GM23338 (cell line): ENCODE data around the gene RAB9B. TPM values are rescaled to one million over a fixed set of nuclear protein-coding genes. Genes with fewer than 3 reads are reported as not detected.
"Not testable (repeated sequence)": the region's sequence is repeated elsewhere in the genome, so short reads cannot be mapped to it uniquely, and the experiment has no call there.

Source experiments
- ATAC-seq: fragments of 200-7000 bp; cut with Tn5 transposase; 3 replicates; pipeline ENCODE4 v1.9.1; 2020
- DNase-seq: peaks from one replicate; pipeline ENCODE4 v3.0.0-alpha.2; 2015; ENCODE audit warnings: low spot score
- H2AFZ ChIP-seq: fragments of 200-600 bp; sonication (generic); 2 replicates; pipeline ENCODE4 v1.8.0; 2016; ENCODE audit warnings: antibody characterized with exemption, mild to moderate bottlenecking, moderate library complexity
- H3F3A ChIP-seq: fragments of 200-600 bp; sonication (generic); replicated peaks from 2 replicates; pipeline ENCODE4 v1.8.0; 2017; ENCODE audit warnings: antibody characterized with exemption, mixed run types, low read depth
- H3K27ac ChIP-seq: fragments of 200-600 bp; sonication (generic); 2 replicates; pipeline ENCODE4 v1.6.1; 2016; ENCODE audit warnings: low read depth
- H3K27me3 ChIP-seq: fragments of 200-600 bp; sonication (generic); 2 replicates; pipeline ENCODE4 v1.8.0; 2016; ENCODE audit warnings: mild to moderate bottlenecking, mixed run types, moderate library complexity; ENCODE audit not compliant: insufficient read depth
- H3K36me3 ChIP-seq: fragments of 200-600 bp; sonication (generic); 2 replicates; pipeline ENCODE4 v1.8.0; 2016; ENCODE audit warnings: mild to moderate bottlenecking; ENCODE audit not compliant: insufficient read depth
- H3K4me1 ChIP-seq: fragments of 200-600 bp; sonication (generic); 2 replicates; pipeline ENCODE4 v1.8.0; 2016; ENCODE audit warnings: mild to moderate bottlenecking, moderate library complexity; ENCODE audit not compliant: insufficient read depth
- H3K4me2 ChIP-seq: fragments of 200-600 bp; sonication (generic); 2 replicates; pipeline ENCODE4 v1.7.1; 2017; ENCODE audit warnings: mixed run types
- H3K4me3 ChIP-seq: fragments of 200-600 bp; sonication (generic); 2 replicates; pipeline ENCODE4 v1.6.1; 2016; ENCODE audit warnings: mixed run types
- H3K79me2 ChIP-seq: fragments of 200-600 bp; sonication (generic); replicated peaks from 2 replicates; pipeline ENCODE4 v1.8.0; 2017; ENCODE audit warnings: mild to moderate bottlenecking; ENCODE audit not compliant: insufficient read depth
- H3K9me2 ChIP-seq: fragments of 200-600 bp; sonication (generic); 2 replicates; pipeline ENCODE4 v1.8.0; 2017; ENCODE audit not compliant: insufficient read depth
- H4K20me1 ChIP-seq: fragments of 200-600 bp; sonication (generic); replicated peaks from 2 replicates; pipeline ENCODE4 v1.8.0; 2017; ENCODE audit warnings: mild to moderate bottlenecking; ENCODE audit not compliant: insufficient read depth
- H3K27ac Mint-ChIP-seq: 2 replicates; pipeline ENCODE4 v1.8.0; 2020; ENCODE audit warnings: inconsistent platforms, mild to moderate bottlenecking, moderate library complexity, mixed read lengths
- H3K27me3 Mint-ChIP-seq: 3 replicates; pipeline ENCODE4 v1.8.0; 2022; ENCODE audit warnings: low read depth, mild to moderate bottlenecking, moderate library complexity, mixed read lengths, inconsistent platforms; ENCODE audit not compliant: insufficient read depth, poor library complexity
- H3K36me3 Mint-ChIP-seq: 3 replicates; pipeline ENCODE4 v1.8.0; 2021; ENCODE audit warnings: low read depth, mild to moderate bottlenecking, inconsistent platforms, moderate library complexity, mixed read lengths
- H3K4me1 Mint-ChIP-seq: 3 replicates; pipeline ENCODE4 v1.8.0; 2020; ENCODE audit warnings: mild to moderate bottlenecking, inconsistent platforms, mixed read lengths
- H3K4me3 Mint-ChIP-seq: 3 replicates; pipeline ENCODE4 v1.8.0; 2021; ENCODE audit warnings: moderate library complexity, mild to moderate bottlenecking, inconsistent platforms, mixed read lengths
- H3K9me3 Mint-ChIP-seq: 3 replicates; pipeline ENCODE4 v1.8.0; 2020; ENCODE audit warnings: moderate library complexity, mild to moderate bottlenecking, inconsistent platforms, mixed read lengths
- JUNB ChIP-seq: IDR thresholded peaks from one replicate; pipeline ENCODE4 v1.6.1; 2016; ENCODE audit warnings: antibody characterized with exemption; ENCODE audit not compliant: unreplicated experiment
- NANOG ChIP-seq: IDR thresholded peaks from 2 replicates; pipeline ENCODE4 v1.6.1; 2016; ENCODE audit warnings: antibody characterized with exemption, borderline replicate concordance
- REST ChIP-seq: IDR thresholded peaks from one replicate; pipeline ENCODE4 v1.6.1; 2018; ENCODE audit warnings: antibody characterized with exemption; ENCODE audit not compliant: unreplicated experiment
- STAT1 ChIP-seq: IDR thresholded peaks from one replicate; pipeline ENCODE4 v1.6.1; 2016; ENCODE audit warnings: antibody characterized with exemption; ENCODE audit not compliant: unreplicated experiment
- ZNF331 ChIP-seq: fragments of 250-450 bp; sonication (Bioruptor Pico); IDR thresholded peaks from 2 replicates; pipeline ENCODE4 v1.5.0; 2020; ENCODE audit warnings: low read depth, mild to moderate bottlenecking, moderate library complexity
- polyA plus RNA-seq: library from polyadenylated mRNA; unstranded; fragments of >200 nt; fragmentation: Nextera tagmentation; extraction: Ambion mirVana; gene quantifications from 2 replicates; pipeline ENCODE4 v1.2.1, GENCODE V29; 2016
- total RNA-seq: library from RNA; depleted of rRNA; stranded (reverse); fragments of >200 nt; shearing (Covaris generic); gene quantifications from 2 replicates; pipeline ENCODE4 v1.2.3, GENCODE V29; 2014

Gene RAB9B
- total and polyA plus RNA-seq, 2 experiments from 2014 or later: 0.24 to 0.28 TPM

GRCh38 chrX:103825881-103826280 is 6.2 kb downstream of the RAB9B start:
- H3K9me2 ChIP-seq: no peaks in the 10 kb centered on the region
- no peak for TF ChIP-seq REST
- TF ChIP-seq JUNB: no peak
- TF ChIP-seq STAT1: no peak
- no peak for TF ChIP-seq NANOG
- no peak overlapping the region for H2AFZ ChIP-seq
- no peak for ATAC-seq
- H3K36me3 Mint-ChIP-seq: no peaks in the 10 kb centered on the region
- H3K27ac ChIP-seq: no peak overlapping the region
- H3K27ac Mint-ChIP-seq: no peak overlapping the region
- no peaks in the 10 kb centered on the region for H3F3A ChIP-seq
- peaks cover 9% of the 10 kb centered on the region; the same call in 1 of the 2 replicates for H3K27me3 ChIP-seq
- no peak overlapping the region for H3K4me3 ChIP-seq
- no peak for DNase-seq
- no peak overlapping the region for H3K4me2 ChIP-seq
- no peaks in the 10 kb centered on the region; the same call in 2 of the 3 replicates for H3K4me1 Mint-ChIP-seq
- H3K4me1 ChIP-seq: no peaks in the 10 kb centered on the region
- no peaks in the 10 kb centered on the region for H3K79me2 ChIP-seq
- H3K36me3 ChIP-seq: no peaks in the 10 kb centered on the region
- peaks cover 2% of the 10 kb centered on the region for H3K27me3 Mint-ChIP-seq
- H4K20me1 ChIP-seq: no peaks in the 10 kb centered on the region
- no peaks in the 10 kb centered on the region for H3K9me3 Mint-ChIP-seq
- no peak overlapping the region for H3K4me3 Mint-ChIP-seq

GRCh38 chrX:103823591-103823990 is 8.5 kb downstream of the RAB9B start:
- H3K9me3 Mint-ChIP-seq: no peaks in the 10 kb centered on the region
- H3K4me3 Mint-ChIP-seq: no peak overlapping the region
- Histone ChIP-seq H2AFZ (no peak overlapping the region), H3K36me3 (no peaks in the 10 kb centered on the region), H3K27ac (no peak overlapping the region), H3K9me2 (no peaks in the 10 kb centered on the region), H3K79me2 (no peaks in the 10 kb centered on the region), H3K4me3 (no peak overlapping the region), H3K4me1 (no peaks in the 10 kb centered on the region), H4K20me1 (no peaks in the 10 kb centered on the region), H3F3A (no peaks in the 10 kb centered on the region), H3K4me2 (no peak overlapping the region), H3K27me3 (no peaks in the 10 kb centered on the region)
- no peaks in the 10 kb centered on the region for H3K36me3 Mint-ChIP-seq
- ATAC-seq (no peak), DNase-seq (no peak)
- TF ChIP-seq ZNF331 (CRISPR knock-in tag): no peak
- no peaks in the 10 kb centered on the region for H3K27me3 Mint-ChIP-seq
- H3K27ac Mint-ChIP-seq: no peak overlapping the region
- no peaks in the 10 kb centered on the region for H3K4me1 Mint-ChIP-seq

- not testable (repeated sequence) for H2AFZ ChIP-seq, H4K20me1 ChIP-seq, H3K27ac ChIP-seq, H3K9me3 Mint-ChIP-seq, H3K4me3 ChIP-seq, H3K79me2 ChIP-seq, H3K9me2 ChIP-seq, ATAC-seq, H3K4me1 Mint-ChIP-seq, H3F3A ChIP-seq, H3K4me3 Mint-ChIP-seq, H3K27ac Mint-ChIP-seq, H3K4me2 ChIP-seq, H3K27me3 ChIP-seq, H3K36me3 ChIP-seq, H3K27me3 Mint-ChIP-seq, H3K4me1 ChIP-seq, H3K36me3 Mint-ChIP-seq, DNase-seq
Measured at GRCh38 chrX:103820802-103821201, 11.3 kb downstream of the RAB9B start.
